K562 (cell line): ENCODE measurements around the gene GALNT16. TPM values are rescaled to one million over a fixed set of nuclear protein-coding genes. Genes with fewer than 3 reads are reported as not detected.

ENCODE experiments used
- ATF1 ChIP-seq, 2 experiments: fragments of 450-650 bp in 1 of 2; IDR thresholded peaks; 2 replicates each; pipeline ENCODE4 v1.6.1; 2016; ENCODE audit warnings: missing compliant biosample characterization in 1 of 2, missing genetic modification characterization in 1 of 2
- DIDO1 ChIP-seq: fragments of 450-650 bp; IDR thresholded peaks from 2 replicates; pipeline ENCODE4 v1.6.1; 2016; ENCODE audit warnings: low read depth, missing biosample characterization, missing genetic modification characterization
- EGR1 ChIP-seq: fragments of 450-650 bp; conservative IDR thresholded peaks from 2 replicates; pipeline ENCODE4 v1.6.1; 2017; ENCODE audit warnings: mild to moderate bottlenecking
- EZH2 ChIP-seq: IDR thresholded peaks from 2 replicates; pipeline ENCODE4 v1.6.1; 2012; ENCODE audit warnings: low read depth, mild to moderate bottlenecking, inconsistent platforms, low read length, borderline replicate concordance
- HDAC3 ChIP-seq: fragments of 450-650 bp; IDR thresholded peaks from 2 replicates; pipeline ENCODE4 v1.6.1; 2018; ENCODE audit warnings: borderline replicate concordance, mild to moderate bottlenecking, moderate library complexity; ENCODE audit not compliant: partially characterized antibody
- HMGXB4 ChIP-seq: sonication (generic); formaldehyde crosslinking; IDR thresholded peaks from 2 replicates; pipeline ENCODE4 v1.8.1; 2023; ENCODE audit warnings: mild to moderate bottlenecking, missing genetic modification reagents
- HNRNPLL ChIP-seq: fragments of 200-400 bp; formaldehyde crosslinking; IDR thresholded peaks from 2 replicates; pipeline ENCODE4 v1.6.1; 2017; ENCODE audit warnings: low read length, low read depth, mild to moderate bottlenecking; ENCODE audit not compliant: poor library complexity, severe bottlenecking
- IRF9 ChIP-seq: fragments of 450-650 bp; IDR thresholded peaks from 2 replicates; pipeline ENCODE4 v1.6.1; 2016; ENCODE audit warnings: missing biosample characterization, missing genetic modification characterization
- KDM5B ChIP-seq: fragments of 200-600 bp; sonication (generic); IDR thresholded peaks from 2 replicates; pipeline ENCODE4 v1.6.1; 2012; ENCODE audit warnings: low read depth, mild to moderate bottlenecking, moderate library complexity, low read length, control low read depth, inconsistent platforms; ENCODE audit not compliant: insufficient replicate concordance
- KLF10 ChIP-seq: fragments of 250-450 bp; sonication (Bioruptor Pico); IDR thresholded peaks from 2 replicates; pipeline ENCODE4 v1.6.1; 2021; ENCODE audit warnings: matching md5 sums
- LCOR ChIP-seq: sonication (generic); formaldehyde crosslinking; IDR thresholded peaks from 2 replicates; pipeline ENCODE4 v1.8.0; 2022; ENCODE audit warnings: mild to moderate bottlenecking, missing genetic modification reagents
- NFRKB ChIP-seq: fragments of 450-650 bp; IDR thresholded peaks from 2 replicates; pipeline ENCODE4 v1.6.1; 2016; ENCODE audit warnings: low read depth
- PRDM10 ChIP-seq: fragments of 450-650 bp; IDR thresholded peaks from 2 replicates; pipeline ENCODE4 v1.6.1; 2018; ENCODE audit not compliant: partially characterized antibody
- SMARCC2 ChIP-seq: fragments of 450-650 bp; IDR thresholded peaks from 2 replicates; pipeline ENCODE4 v1.6.1; 2017; ENCODE audit warnings: antibody characterized with exemption, moderate library complexity, mild to moderate bottlenecking, low read depth
- SP1 ChIP-seq: sonication (generic); formaldehyde crosslinking; IDR thresholded peaks from 2 replicates; pipeline ENCODE4 v1.8.1; 2022; ENCODE audit warnings: mild to moderate bottlenecking, missing genetic modification reagents
- SRSF3 ChIP-seq: fragments of 200-400 bp; formaldehyde crosslinking; IDR thresholded peaks from 2 replicates; pipeline ENCODE4 v1.6.1; 2016; ENCODE audit warnings: mild to moderate bottlenecking, low read length, moderate library complexity; ENCODE audit not compliant: insufficient read depth
- TAF7 ChIP-seq: fragments of 450-650 bp; IDR thresholded peaks from 2 replicates; pipeline ENCODE4 v1.6.1; 2016; ENCODE audit warnings: missing genetic modification characterization, missing compliant biosample characterization
- ZKSCAN8 ChIP-seq: fragments of 200-800 bp; sonication (Bioruptor generic); IDR thresholded peaks from 2 replicates; pipeline ENCODE4 v1.6.1; 2016; ENCODE audit warnings: missing genetic modification characterization, missing compliant biosample characterization
- ZNF384 ChIP-seq: IDR thresholded peaks from 2 replicates; pipeline ENCODE4 v1.6.1; 2012; ENCODE audit warnings: low read depth, low read length, improper control_type of control experiment
- ZNF431 ChIP-seq: sonication (generic); formaldehyde crosslinking; IDR thresholded peaks from 2 replicates; pipeline ENCODE4 v1.8.0; 2022; ENCODE audit warnings: mild to moderate bottlenecking, missing genetic modification reagents
- ZNF436 ChIP-seq: fragments of 250-450, 450-650 bp; sonication (Bioruptor Pico); formaldehyde crosslinking; IDR thresholded peaks from 2 replicates; pipeline ENCODE4 v1.7.0; 2020; ENCODE audit warnings: mild to moderate bottlenecking
- ZNF551 ChIP-seq: fragments of 250-450 bp; sonication (Bioruptor Pico); IDR thresholded peaks from 2 replicates; pipeline ENCODE4 v1.5.0; 2021; ENCODE audit warnings: mild to moderate bottlenecking, moderate library complexity
- ZNF79 ChIP-seq: fragments of 250-450 bp; sonication (Bioruptor Pico); IDR thresholded peaks from 2 replicates; pipeline ENCODE4 v1.4.0; 2020; ENCODE audit warnings: low read depth, mild to moderate bottlenecking, moderate library complexity
- polyA plus RNA-seq, 8 experiments: library from polyadenylated mRNA; depleted of rRNA in 4 of 8; stranded (reverse) in 5 of 8; unstranded in 3 of 8; fragments of >200 nt; fragmentation: Nextera tagmentation in 2 of 8; fragmentation: Illumina TruSeq in 1 of 8; extraction: Ambion mirVana in 2 of 8; extraction: Trizol in 1 of 8; gene quantifications; 2 replicates each; pipeline versions ENCODE4 v1.2.1 to v1.2.3, GENCODE V29; 2011 to 2014; ENCODE audit warnings: inconsistent platforms in 1 of 8, missing spikeins in 1 of 8
- total RNA-seq, 7 experiments: library from RNA; depleted of rRNA in 6 of 7; stranded (reverse); fragments of >200 nt in 6 of 7; fragmentation: Illumina TruSeq in 2 of 7; extraction: Trizol in 2 of 7; gene quantifications; 2 replicates each; pipeline versions ENCODE4 v1.2.1 to v1.2.3, GENCODE V29; 2011 to 2021; ENCODE audit warnings: low replicate concordance in 1 of 7

Gene GALNT16
- total and polyA plus RNA-seq, 9 of the 15 experiments (the other 6 are each of a cell fraction or from before 2014, with no cell fraction given), result not detected

- TF ChIP-seq ZNF79 (CRISPR knock-in tag) (0 out of 2 replicates have a peak, but pooled peaks have one; percentile 33), KLF10 (CRISPR knock-in tag) (no peak), DIDO1 (tag) (peak; percentile 93), KDM5B (peak; percentile 80), EGR1 (peak; percentile 80), PRDM10 (no peak), ZKSCAN8 (CRISPR knock-in tag) (no peak), SMARCC2 (no peak), IRF9 (tag) (no peak), NFRKB (peak; percentile 99), TAF7 (no peak), ATF1 (CRISPR knock-in tag; IDR thresholded peaks at IDR 0.05) (0 out of 2 replicates have a peak, but pooled peaks have one; percentile 24), ATF1 (tag; IDR thresholded peaks at IDR 0.05) (peak; percentile 97), EZH2 (no peak), ZNF551 (no peak), HNRNPLL (peak; percentile 41), HDAC3 (no peak), ZNF431 (no peak), SRSF3 (no peak), ZNF384 (no peak), ZNF436 (CRISPR knock-in tag) (no peak), SP1 (CRISPR knock-in tag) (0 out of 2 replicates have a peak, but pooled peaks have one; percentile 26), LCOR (CRISPR knock-in tag) (no peak), HMGXB4 (no peak)
Observed at GRCh38 chr14:69398053-69398817, 138.3 kb downstream of the GALNT16 start, which contains the start of the genes ERH and SLC39A9 (continued).
